H9 (cell line): ENCODE measurements around the gene UBR7. TPM values are rescaled to one million over a fixed set of nuclear protein-coding genes. Genes with fewer than 3 reads are reported as not detected.

ENCODE experiments used
- DNase-seq: peaks from one replicate; pipeline ENCODE4 v3.0.0-alpha.2; 2017
- H2AFZ ChIP-seq: one replicate; pipeline ENCODE4 v1.6.1; 2013; ENCODE audit warnings: mild to moderate bottlenecking, low read length, control low read depth, moderate library complexity
- H2AK5ac ChIP-seq: 2 replicates; pipeline ENCODE4 v1.6.1; 2013; ENCODE audit warnings: low read length, control low read depth, mixed read lengths; ENCODE audit not compliant: insufficient read length
- H2BK120ac ChIP-seq: one replicate; pipeline ENCODE4 v1.6.1; 2013; ENCODE audit warnings: low read depth, mild to moderate bottlenecking, low read length, control low read depth, inconsistent platforms; ENCODE audit not compliant: poor library complexity, severe bottlenecking
- H2BK12ac ChIP-seq: 2 replicates; pipeline ENCODE4 v1.6.1; 2013; ENCODE audit warnings: low read length, control low read depth, mixed read lengths, low read depth; ENCODE audit not compliant: insufficient read length
- H2BK15ac ChIP-seq: 2 replicates; pipeline ENCODE4 v1.6.1; 2013; ENCODE audit warnings: low read depth, low read length, control low read depth
- H2BK20ac ChIP-seq: one replicate; pipeline ENCODE4 v1.6.1; 2013; ENCODE audit warnings: low read depth, mild to moderate bottlenecking, low read length, control low read depth, inconsistent platforms; ENCODE audit not compliant: poor library complexity, severe bottlenecking
- H2BK5ac ChIP-seq: 2 replicates; pipeline ENCODE4 v1.6.1; 2013; ENCODE audit warnings: low read length, control low read depth, mixed read lengths; ENCODE audit not compliant: insufficient read length
- H3K14ac ChIP-seq: 2 replicates; pipeline ENCODE4 v1.6.1; 2013; ENCODE audit warnings: low read length, control low read depth; ENCODE audit not compliant: insufficient read depth
- H3K18ac ChIP-seq: 2 replicates; pipeline ENCODE4 v1.6.1; 2013; ENCODE audit warnings: low read depth, mild to moderate bottlenecking, mixed read lengths, low read length, control low read depth; ENCODE audit not compliant: insufficient read length
- H3K23ac ChIP-seq: 2 replicates; pipeline ENCODE4 v1.6.1; 2013; ENCODE audit warnings: low read length, control low read depth, mixed read lengths, low read depth; ENCODE audit not compliant: insufficient read length
- H3K23me2 ChIP-seq: 2 replicates; pipeline ENCODE4 v1.6.1; 2013; ENCODE audit warnings: low read depth, mild to moderate bottlenecking, mixed read lengths, low read length, control low read depth; ENCODE audit not compliant: insufficient read length, poor library complexity, severe bottlenecking
- H3K27ac ChIP-seq: 2 replicates; pipeline ENCODE4 v1.5.1; 2013; ENCODE audit warnings: low read length, control low read depth, mixed read lengths, low read depth; ENCODE audit not compliant: insufficient read length
- H3K27me3 ChIP-seq: 2 replicates; pipeline ENCODE4 v1.6.1; 2013; ENCODE audit warnings: low read length, control low read depth, inconsistent platforms; ENCODE audit not compliant: insufficient read depth
- H3K4ac ChIP-seq: 2 replicates; pipeline ENCODE4 v1.6.1; 2013; ENCODE audit warnings: low read depth, mild to moderate bottlenecking, control low read depth, inconsistent platforms, low read length, moderate library complexity
- H3K4me1 ChIP-seq: 2 replicates; pipeline ENCODE4 v1.6.1; 2013; ENCODE audit warnings: low read length, control low read depth, inconsistent platforms; ENCODE audit not compliant: insufficient read depth
- H3K4me2 ChIP-seq: 2 replicates; pipeline ENCODE4 v1.6.1; 2013; ENCODE audit warnings: low read length, control low read depth, mixed read lengths; ENCODE audit not compliant: insufficient read length, insufficient read depth
- H3K56ac ChIP-seq: 2 replicates; pipeline ENCODE4 v1.6.1; 2013; ENCODE audit warnings: low read depth, mild to moderate bottlenecking, mixed read lengths, low read length, control low read depth; ENCODE audit not compliant: insufficient read length
- H3K79me1 ChIP-seq: 2 replicates; pipeline ENCODE4 v1.6.1; 2013; ENCODE audit warnings: low read depth, mild to moderate bottlenecking, moderate library complexity, low read length, control low read depth, inconsistent platforms; ENCODE audit not compliant: insufficient read depth, poor library complexity, severe bottlenecking
- H3K79me2 ChIP-seq: 2 replicates; pipeline ENCODE4 v1.6.1; 2013; ENCODE audit warnings: low read length, control low read depth, inconsistent platforms; ENCODE audit not compliant: insufficient read depth
- H3K9ac ChIP-seq: 2 replicates; pipeline ENCODE4 v1.6.1; 2013; ENCODE audit warnings: low read length, control low read depth, mixed read lengths; ENCODE audit not compliant: insufficient read length; ENCODE audit errors: extremely low read depth
- H3K9me3 ChIP-seq: one replicate; pipeline ENCODE4 v1.6.1; 2013; ENCODE audit warnings: low read depth, low read length, inconsistent platforms; ENCODE audit not compliant: control insufficient read depth
- H3T11ph ChIP-seq: one replicate; pipeline ENCODE4 v1.6.1; 2013; ENCODE audit warnings: mild to moderate bottlenecking, low read length, control low read depth, inconsistent platforms
- H4K20me1 ChIP-seq: one replicate; pipeline ENCODE4 v1.6.1; 2013; ENCODE audit not compliant: control insufficient read depth, insufficient read length, insufficient read depth
- H4K5ac ChIP-seq: 2 replicates; pipeline ENCODE4 v1.6.1; 2013; ENCODE audit warnings: low read depth, mild to moderate bottlenecking, mixed read lengths, low read length, control low read depth; ENCODE audit not compliant: insufficient read length
- H4K8ac ChIP-seq: replicated peaks from 2 replicates; pipeline ENCODE4 v1.6.1; 2013; ENCODE audit warnings: low read length, control low read depth, mixed read lengths, low read depth; ENCODE audit not compliant: insufficient read length
- H4K91ac ChIP-seq: 2 replicates; pipeline ENCODE4 v1.6.1; 2013; ENCODE audit warnings: low read depth, mild to moderate bottlenecking, moderate library complexity, mixed read lengths, low read length, control low read depth; ENCODE audit not compliant: insufficient read length
- H3K27ac Mint-ChIP-seq, 3 experiments: 2 replicates in 2 of 3; 3 replicates in 1 of 3; pipeline ENCODE4 v1.8.0; 2020 to 2021; ENCODE audit warnings: mixed read lengths in 3 of 3, mild to moderate bottlenecking in 1 of 3, moderate library complexity in 1 of 3
- H3K27me3 Mint-ChIP-seq: 2 replicates; pipeline ENCODE4 v1.8.0; 2021; ENCODE audit warnings: low read depth, mild to moderate bottlenecking, moderate library complexity, mixed read lengths
- H3K36me3 Mint-ChIP-seq, 3 experiments: 2 replicates in 2 of 3; 3 replicates in 1 of 3; pipeline ENCODE4 v1.8.0; 2020 to 2021; ENCODE audit warnings: low read depth in 3 of 3, mixed read lengths in 3 of 3; ENCODE audit not compliant: insufficient read depth in 1 of 3
- H3K4me1 Mint-ChIP-seq, 2 experiments: 2 replicates each; pipeline ENCODE4 v1.8.0; 2020; ENCODE audit warnings: mixed read lengths in 2 of 2
- H3K4me3 Mint-ChIP-seq, 2 experiments: 2 replicates in 1 of 2; 3 replicates in 1 of 2; pipeline ENCODE4 v1.8.0; 2020 to 2021; ENCODE audit warnings: mild to moderate bottlenecking in 2 of 2, mixed read lengths in 2 of 2, moderate library complexity in 1 of 2
- H3K9me3 Mint-ChIP-seq, 2 experiments: 2 replicates in 1 of 2; 3 replicates in 1 of 2; pipeline ENCODE4 v1.8.0; 2020; ENCODE audit warnings: mild to moderate bottlenecking in 2 of 2, mixed read lengths in 2 of 2, moderate library complexity in 1 of 2
- CTCF ChIP-seq: fragments of 200-600 bp; sonication (generic); conservative IDR thresholded peaks from 3 replicates; pipeline ENCODE4 v1.8.0; 2021; ENCODE audit warnings: antibody characterized with exemption, mild to moderate bottlenecking
- WGBS: extraction: QIAGEN DNeasy Blood & Tissue Kit; methylation state at CpG from one replicate; pipeline ENCODE4 v1.1.7; 2013; ENCODE audit warnings: missing lambda C conversion rate, low lambda C conversion rate, mixed read lengths; ENCODE audit not compliant: insufficient read length; ENCODE audit errors: extremely low coverage; 5-methylcytosine and 5-hydroxymethylcytosine counted together
- total RNA-seq: library from RNA; stranded (reverse); gene quantifications from 2 replicates; pipeline ENCODE4 v1.2.1, GENCODE V29; 2021

Gene UBR7
- total RNA-seq, 1 experiment from 2014 or later, result 28.4 TPM

- Histone ChIP-seq H2BK120ac (no peak overlapping the region), H3K23ac (no peak overlapping the region), H3T11ph (no peak overlapping the region), H3K23me2 (no peaks in the 10 kb centered on the region), H2BK15ac (no peak overlapping the region), H3K4me2 (no peak overlapping the region), H3K27ac (no peak overlapping the region), H2AK5ac (no peak overlapping the region), H3K4ac (no peak overlapping the region), H3K79me2 (no peaks in the 10 kb centered on the region), H2BK5ac (no peak overlapping the region), H2BK20ac (no peak overlapping the region), H3K56ac (no peak overlapping the region), H4K5ac (no peak overlapping the region), H3K9ac (no peak overlapping the region), H2BK12ac (no peak overlapping the region), H3K9me3 (no peaks in the 10 kb centered on the region), H4K8ac (no peak overlapping the region), H2AFZ (no peak overlapping the region), H3K4me1 (no peaks in the 10 kb centered on the region), H3K27me3 (no peaks in the 10 kb centered on the region), H3K14ac (no peak overlapping the region), H4K91ac (no peak overlapping the region), H3K18ac (no peak overlapping the region), H3K79me1 (no peaks in the 10 kb centered on the region), H4K20me1 (no peaks in the 10 kb centered on the region)
- WGBS, result no CpG with 5 or more reads among the region's 10 CpGs
- DNase-seq, result no peak
- Mint-ChIP-seq H3K27ac (peak overlapping the region in 2 of 3 experiments; percentile 6 to 78; a peak in 3 of 7 replicates), H3K4me3 (no peak overlapping the region), H3K9me3 (no peaks in the 10 kb centered on the region), H3K4me1 (peaks cover 2 to 8% of the 10 kb centered on the region in 2 experiments; a peak in 3 of 4 replicates), H3K27me3 (no peaks in the 10 kb centered on the region), H3K36me3 (peaks cover 0 to under 1% (median 0%) of the 10 kb centered on the region in 3 experiments; a peak in 1 of 7 replicates)
- TF ChIP-seq CTCF, result no peak
Observed at GRCh38 chr14:93234798-93235197, 27.7 kb downstream of the UBR7 start.
